Caki2 (cell line): Measurements from ENCODE around the gene ZNF385A. TPM values are rescaled to one million over a fixed set of nuclear protein-coding genes. Genes with fewer than 3 reads are reported as not detected.
"Not testable (repeated sequence)": the region's sequence is repeated elsewhere in the genome, so short reads cannot be mapped to it uniquely, and the experiment has no call there.

Experiments used
- DNase-seq: peaks from one replicate; pipeline ENCODE4 v3.0.0-alpha.2; 2015; ENCODE audit warnings: low read depth
- in situ Hi-C: cut with HindIII; loops from 2 replicates; pipeline ENCODE4 v1.10.0; 2016; ENCODE audit warnings: low sequenced_read_pairs, low pct_unique_long_range_greater_than_20kb, mixed read lengths
- total RNA-seq: library from RNA; depleted of rRNA; stranded (reverse); fragments of >200 nt; shearing (Covaris generic); gene quantifications from 2 replicates; pipeline ENCODE4 v1.2.3, GENCODE V29; 2014; ENCODE audit warnings: low replicate concordance

The ZNF385A gene
- total RNA-seq, 1 experiment from 2014 or later, result 1.8 TPM

DNA sequence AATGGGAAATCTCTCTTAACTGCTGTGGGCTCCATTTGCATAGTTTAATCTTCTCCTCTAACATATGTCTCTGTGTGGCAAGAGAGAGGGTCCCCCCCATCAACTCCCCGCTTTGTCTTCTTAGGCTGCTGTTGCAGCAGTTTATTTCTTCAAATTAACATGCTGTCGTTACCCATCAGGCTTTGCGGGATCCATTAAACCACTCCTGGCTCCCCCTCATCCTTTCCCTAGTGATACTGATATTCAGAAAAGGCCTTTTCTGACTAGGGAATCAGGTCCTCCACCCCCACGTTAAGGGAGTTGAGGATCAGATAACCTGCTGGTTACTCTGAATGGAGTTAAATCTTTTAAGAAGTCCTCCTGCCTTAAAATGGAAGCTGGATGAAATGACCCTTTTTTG, 35.5 kb downstream of the ZNF385A start:
- DNase-seq, result no peak
- in situ Hi-C loops, result no loop called here

DNA sequence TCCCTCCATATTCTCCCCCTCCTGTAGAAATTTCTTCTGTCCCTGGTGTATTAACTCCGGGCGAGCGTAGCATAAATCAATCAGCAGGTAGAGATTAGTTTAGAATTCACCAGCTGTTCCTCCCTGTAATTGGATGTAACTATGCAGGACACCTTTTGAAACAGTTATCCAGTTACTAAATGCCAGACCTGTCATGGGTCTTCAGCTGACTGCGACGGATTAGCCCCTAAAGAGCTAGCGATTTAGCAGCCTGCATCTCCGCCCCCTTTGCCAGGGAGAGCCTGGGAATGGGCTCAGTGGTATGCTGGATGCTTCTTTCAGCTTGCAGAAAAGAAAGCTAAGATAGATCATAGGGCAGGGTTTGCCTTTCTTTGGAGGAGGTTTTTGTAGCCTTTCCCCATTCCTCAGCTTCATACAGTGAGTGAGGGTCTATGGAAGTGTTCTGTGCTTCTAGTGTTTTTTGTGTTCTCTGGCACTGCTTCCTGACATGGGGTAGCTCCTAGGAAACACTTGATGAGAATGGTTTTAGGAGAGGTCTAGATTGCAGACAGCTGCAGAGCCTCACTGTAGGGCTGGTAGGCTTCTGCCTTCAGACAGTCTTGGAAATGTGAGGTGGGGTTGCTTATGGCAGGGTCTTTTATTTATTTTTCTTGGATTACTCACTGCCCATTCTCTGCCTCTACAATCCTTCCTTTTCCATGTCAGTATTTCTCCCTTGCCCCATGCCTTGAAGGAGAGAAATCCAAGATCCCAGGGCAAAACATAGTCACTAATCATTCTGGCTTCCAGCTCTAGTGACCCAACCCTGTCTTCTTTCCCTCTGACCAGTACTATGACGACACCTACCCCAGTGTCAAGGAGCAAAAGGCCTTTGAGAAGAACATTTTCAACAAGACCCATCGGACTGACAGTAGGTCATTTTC, 42.9 kb downstream of the ZNF385A start:
- DNase-seq, result no peak

GRCh38 chr12:54340846-54341245, 43.7 kb downstream of the ZNF385A start:
- DNase-seq, result no peak
- in situ Hi-C loops, result no loop called here

More for the DNA sequence above, 42.9 kb downstream of the ZNF385A start:
- in situ Hi-C loops, result no loop called here

- DNase-seq, result no peak
- in situ Hi-C loops, result no loop called here
Measured at GRCh38 chr12:54338698-54339296, 45.7 kb downstream of the ZNF385A start.

- DNase-seq, result no peak
- in situ Hi-C loops, result no loop called here
Measured at GRCh38 chr12:54337854-54338650, 46.5 kb downstream of the ZNF385A start.

GRCh38 chr12:54337280-54337842, 47.2 kb downstream of the ZNF385A start:
- DNase-seq, result no peak
- in situ Hi-C loops, result no loop called here

DNA sequence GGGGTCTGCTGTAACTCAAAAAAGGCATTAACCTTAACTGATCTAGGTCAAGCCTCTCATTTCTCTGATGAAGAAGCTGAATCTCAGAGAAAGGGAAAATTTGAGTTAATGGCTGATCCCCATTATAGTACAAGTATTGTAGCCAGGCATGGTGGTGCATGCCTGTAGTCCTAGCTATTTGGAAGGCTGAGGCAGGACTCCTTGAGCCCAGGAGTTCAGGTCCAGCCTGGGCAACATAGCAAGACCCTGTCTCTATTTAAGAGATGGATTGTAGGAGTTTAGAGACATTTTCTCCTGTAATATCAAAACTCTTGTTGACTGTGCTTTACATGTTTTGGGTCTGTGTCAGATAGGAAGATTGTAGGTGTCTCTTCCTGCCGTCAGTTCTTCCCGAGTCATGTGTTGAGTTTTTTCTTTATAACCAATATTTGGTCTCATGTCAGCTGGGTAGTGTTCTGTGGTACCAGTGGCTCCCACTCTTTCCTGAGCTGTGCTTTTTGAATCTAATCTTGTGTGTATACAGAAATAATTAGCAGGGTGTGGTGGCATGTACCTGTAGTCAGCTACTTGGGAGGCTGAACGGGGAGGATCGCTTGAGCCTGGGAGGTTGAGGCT, 51.0 kb downstream of the ZNF385A start:
- in situ Hi-C loops, result no loop called here
- no peak for DNase-seq

DNA sequence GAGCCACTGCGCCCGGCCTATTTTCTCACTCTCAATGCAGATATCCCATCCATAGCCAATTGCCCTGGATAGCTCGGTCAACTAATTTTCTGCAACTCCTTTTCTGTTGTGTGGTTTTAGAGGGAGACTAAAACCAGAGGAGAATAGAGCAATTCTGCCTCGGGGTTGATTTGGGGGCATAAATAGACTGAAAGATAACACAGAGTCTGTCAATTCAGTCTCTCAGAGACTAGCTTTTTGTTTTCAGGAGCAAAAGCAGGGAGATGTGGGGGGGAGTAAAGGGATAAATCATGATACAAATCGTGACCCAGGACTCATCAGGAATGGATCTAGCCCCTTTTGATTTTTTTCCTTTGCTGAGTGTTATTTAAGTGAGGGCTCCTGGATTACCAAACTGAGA, 53.1 kb downstream of the ZNF385A start:
- in situ Hi-C loops, result no loop called here

DNA sequence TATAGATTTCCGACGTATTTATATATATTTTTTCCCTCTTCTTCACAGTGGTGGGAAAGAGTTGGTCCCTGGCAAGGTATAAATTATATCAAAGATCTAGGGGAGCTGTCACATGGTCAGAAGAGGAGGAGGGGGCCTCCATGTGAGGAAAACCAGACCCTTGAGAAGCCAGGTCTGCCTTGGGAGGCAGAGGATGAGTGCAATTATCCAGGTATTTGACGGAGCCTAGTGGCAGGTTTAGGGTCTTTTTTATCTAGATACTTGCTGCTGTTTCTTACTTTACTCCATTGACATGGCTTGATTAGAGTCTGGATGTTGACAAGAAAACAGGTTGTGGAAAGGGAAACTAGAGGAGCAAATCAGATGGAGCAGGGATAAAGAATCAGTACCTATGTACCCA, 54.1 kb downstream of the ZNF385A start:
- no peak for DNase-seq
- in situ Hi-C loops, result no loop called here

More for the DNA sequence above, 53.1 kb downstream of the ZNF385A start:
- no peak for DNase-seq

- in situ Hi-C loops, result no loop called here
- DNase-seq, result no peak
Measured at GRCh38 chr12:54329759-54330158, 54.8 kb downstream of the ZNF385A start.

DNA sequence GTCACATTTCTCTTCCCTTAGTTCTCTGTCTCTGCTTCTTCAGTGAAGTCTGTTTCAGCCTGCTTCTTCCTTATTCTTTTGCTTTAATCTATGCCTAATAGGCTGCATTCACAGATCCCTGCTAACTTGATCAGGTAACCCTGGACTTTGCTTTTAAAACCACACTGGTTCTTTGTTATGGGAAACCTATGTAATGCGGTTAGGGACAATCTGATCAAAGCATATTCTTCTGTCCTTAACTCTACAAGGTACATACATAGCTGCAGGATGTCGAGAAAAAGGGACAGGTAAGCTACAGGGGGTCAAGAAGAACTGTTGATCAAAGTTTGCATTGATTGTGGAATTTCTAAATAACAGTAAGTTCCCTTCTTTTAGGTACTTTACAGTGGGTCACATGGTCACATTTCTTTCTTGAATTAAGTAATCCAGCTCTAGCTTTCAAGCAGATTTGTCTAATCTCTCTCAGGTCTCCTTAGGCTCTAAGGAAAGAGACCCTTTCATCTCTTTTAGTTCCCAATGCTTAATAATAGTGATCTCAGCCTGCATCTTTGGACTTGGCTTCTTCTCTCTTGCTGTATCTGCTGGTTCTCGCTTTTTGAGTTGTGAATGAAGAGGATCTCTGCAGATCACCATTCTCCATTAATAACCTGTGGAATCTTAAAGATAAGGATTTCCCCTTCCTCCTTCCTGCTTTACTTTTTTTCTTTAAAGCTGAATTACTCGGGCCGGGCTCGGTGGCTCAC, 55.8 kb downstream of the ZNF385A start:
- in situ Hi-C loops, result no loop called here
- DNase-seq, result no peak

DNA sequence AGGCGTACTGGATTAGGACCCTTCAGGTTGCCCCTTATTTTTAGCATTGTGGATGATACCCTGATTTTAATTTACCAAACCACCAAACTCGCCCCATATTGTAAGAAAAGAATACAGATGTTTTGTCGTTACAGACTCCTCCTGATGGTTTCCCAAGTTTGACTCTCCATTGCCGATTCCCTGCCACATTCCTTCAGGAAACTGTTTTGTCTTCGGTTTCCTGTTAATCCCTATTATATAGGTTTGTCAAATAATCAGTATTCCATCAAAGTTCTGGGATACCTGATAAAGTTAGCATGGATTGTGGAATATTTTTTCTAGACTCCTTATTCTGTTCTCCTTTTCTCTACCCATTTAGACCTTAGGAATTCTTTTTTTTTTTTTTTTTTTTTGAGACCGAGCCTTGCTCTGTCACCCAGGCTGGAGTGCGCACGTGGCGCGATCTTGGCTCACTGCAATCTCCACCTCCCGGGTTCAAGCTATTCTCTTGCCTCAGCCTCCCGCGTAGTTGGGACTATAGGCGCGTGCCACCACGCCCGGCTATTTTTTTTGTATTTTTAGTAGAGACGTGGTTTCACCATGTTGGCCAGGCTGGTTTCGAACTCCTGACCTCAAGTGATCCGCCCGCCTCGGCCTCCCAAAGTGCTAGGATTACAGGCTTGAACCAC, 59.0 kb downstream of the ZNF385A start:
- in situ Hi-C loops, result not testable (repeated sequence)
- DNase-seq, result peak; percentile 32

DNA sequence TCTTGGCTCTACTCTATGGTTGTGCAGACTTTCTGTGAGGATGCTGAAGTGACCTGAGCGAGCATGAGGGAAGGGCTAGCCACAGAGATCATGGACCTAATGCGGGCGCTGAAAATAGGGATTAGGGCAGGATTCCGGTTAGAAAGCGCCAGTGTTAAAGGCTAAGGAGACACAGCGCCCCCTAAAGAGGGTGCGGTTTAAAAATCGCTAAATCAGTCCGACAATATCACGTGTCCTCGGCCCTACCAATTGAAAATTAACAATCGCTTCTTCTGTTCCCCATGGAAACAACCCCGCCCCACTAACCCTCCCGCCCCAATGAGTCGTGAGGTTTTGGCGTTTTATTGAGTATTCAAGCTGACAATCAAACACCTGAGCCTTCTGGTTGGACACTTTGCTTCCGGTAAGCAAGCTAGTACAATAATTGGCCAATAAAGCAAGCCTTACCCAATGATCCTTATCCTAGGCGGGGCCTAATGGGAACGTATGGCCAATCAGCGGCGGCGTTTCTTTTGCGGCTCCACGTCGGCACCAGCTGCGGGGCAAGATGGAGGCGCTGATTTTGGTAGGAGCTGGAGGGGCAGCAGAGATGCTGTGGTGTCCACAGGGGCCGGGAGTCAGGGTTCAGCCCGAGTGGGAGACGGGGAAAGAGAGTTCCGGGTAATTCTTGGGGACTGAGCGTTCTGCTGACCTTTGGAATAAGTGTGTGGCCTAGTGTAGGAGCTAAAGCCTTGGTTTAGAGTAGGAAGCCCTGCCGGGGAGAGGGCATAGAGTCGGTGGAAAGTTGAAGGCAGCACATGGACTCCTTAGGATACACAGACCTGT, 59.7 kb downstream of the ZNF385A start, which contains the start of gene COPZ1:
COPZ1 (plus strand) TSS at position 515 of the 825 bp plus-strand sequence; CDS start at position 548, 33 bp downstream.
- in situ Hi-C loops, result no loop called here
- peak; percentile 100 for DNase-seq

- DNase-seq, result no peak
- in situ Hi-C loops, result no loop called here
Measured at GRCh38 chr12:54321363-54321762, 63.2 kb downstream of the ZNF385A start.
